Activated T-helper 1 cell treated with anti-CD3 and anti-CD28 coated beads, Interleukin-12 subunit alpha, Interleukin-12 subunit beta, Interleukin-2, Interleukin-4 antibody, amounts not matched to agents 30 ng/mL and 10 ng/mL and 1 ng/mL, durations not matched to agents 14 hours and 24 hours and 36 hours (primary cell): ENCODE measurements around the gene TMC7. TPM values are rescaled to one million over a fixed set of nuclear protein-coding genes. Genes with fewer than 3 reads are reported as not detected.
"Not testable (repeated sequence)": the region's sequence is repeated elsewhere in the genome, so short reads cannot be mapped to it uniquely, and the experiment has no call there.

Experiments
- DNase-seq: peaks from one replicate; pipeline ENCODE4 v3.0.0; 2021; ENCODE audit warnings: low spot score
- H3K27ac Mint-ChIP-seq: one replicate; pipeline ENCODE4 v1.8.0; 2021; ENCODE audit warnings: mild to moderate bottlenecking, mixed read lengths
- H3K27me3 Mint-ChIP-seq: one replicate; pipeline ENCODE4 v1.8.0; 2022; ENCODE audit warnings: mild to moderate bottlenecking, moderate library complexity, mixed read lengths; ENCODE audit not compliant: insufficient read depth
- H3K36me3 Mint-ChIP-seq: one replicate; pipeline ENCODE4 v1.8.0; 2021; ENCODE audit warnings: low read depth, mixed read lengths
- H3K4me1 Mint-ChIP-seq: one replicate; pipeline ENCODE4 v1.8.0; 2021; ENCODE audit warnings: low read depth, mixed read lengths
- H3K4me3 Mint-ChIP-seq: one replicate; pipeline ENCODE4 v1.8.0; 2021; ENCODE audit warnings: mild to moderate bottlenecking, moderate library complexity, mixed read lengths
- H3K9me3 Mint-ChIP-seq: one replicate; pipeline ENCODE4 v1.8.0; 2021; ENCODE audit warnings: mixed read lengths
- intact Hi-C: fragments of 100-400 bp; cut with micrococcal nuclease; formaldehyde crosslinking; loops from one replicate; pipeline ENCODE4 v1.15.1; 2024
- total RNA-seq: library from RNA; stranded (reverse); gene quantifications from 2 replicates; pipeline ENCODE4 v1.2.3, GENCODE V29; 2022

Gene TMC7
- total RNA-seq, 1 donor from 2014 or later, result not detected

DNA sequence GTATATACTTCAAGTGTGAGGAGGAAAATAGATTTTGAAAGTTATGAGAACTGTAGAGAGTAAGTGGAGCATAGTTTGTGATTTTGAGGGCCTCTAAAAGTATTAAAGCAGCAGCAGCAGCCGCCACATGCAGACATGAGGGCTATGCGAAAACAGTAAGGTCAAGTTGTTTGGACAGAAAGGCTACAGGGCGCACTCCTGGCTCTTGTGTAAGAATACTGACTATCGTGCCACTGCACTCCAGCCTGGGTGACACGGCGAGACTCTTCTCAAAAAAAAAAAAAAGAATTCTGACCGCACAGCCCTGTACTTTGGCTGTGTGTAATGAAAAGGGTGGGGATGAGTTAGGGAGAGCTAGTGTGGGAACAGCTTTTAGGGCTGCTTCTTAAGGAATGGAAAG, 10.4 kb downstream of the TMC7 start:
- H3K4me3 Mint-ChIP-seq, H3K9me3 Mint-ChIP-seq, H3K27ac Mint-ChIP-seq, H3K27me3 Mint-ChIP-seq, H3K4me1 Mint-ChIP-seq, H3K36me3 Mint-ChIP-seq, DNase-seq, intact Hi-C loops: not testable (repeated sequence)

- H3K4me1 Mint-ChIP-seq, H3K27ac Mint-ChIP-seq, H3K36me3 Mint-ChIP-seq, intact Hi-C loops, H3K27me3 Mint-ChIP-seq, DNase-seq, H3K4me3 Mint-ChIP-seq, H3K9me3 Mint-ChIP-seq: not testable (repeated sequence)
Measured at GRCh38 chr16:18995406-18995805, 11.7 kb downstream of the TMC7 start.

GRCh38 chr16:18996536-18996935, 12.8 kb downstream of the TMC7 start:
- H3K27me3 Mint-ChIP-seq, H3K36me3 Mint-ChIP-seq, H3K9me3 Mint-ChIP-seq, H3K27ac Mint-ChIP-seq, DNase-seq, intact Hi-C loops, H3K4me1 Mint-ChIP-seq, H3K4me3 Mint-ChIP-seq: not testable (repeated sequence)

DNA sequence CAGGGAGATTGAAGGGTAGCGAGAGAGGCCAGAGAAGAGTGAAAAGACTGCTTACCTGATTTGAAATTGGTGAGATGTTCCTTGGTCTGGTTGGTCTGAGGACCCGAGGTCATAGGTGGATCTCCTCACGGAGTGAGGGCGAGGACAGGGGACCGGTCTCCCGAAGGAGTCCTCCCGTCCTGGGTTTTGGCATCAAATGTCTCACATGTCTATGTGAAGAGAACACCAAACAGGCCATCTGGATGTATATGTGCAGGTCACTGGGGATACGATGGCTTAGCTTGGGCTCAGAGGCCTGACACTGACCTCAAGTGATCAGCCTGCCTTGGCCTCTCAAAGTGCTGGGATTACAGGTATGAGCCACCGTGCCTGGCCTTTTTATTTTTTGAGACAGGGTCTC, 13.3 kb downstream of the TMC7 start:
- intact Hi-C loops, H3K27me3 Mint-ChIP-seq, H3K4me3 Mint-ChIP-seq, H3K9me3 Mint-ChIP-seq, DNase-seq, H3K36me3 Mint-ChIP-seq, H3K27ac Mint-ChIP-seq, H3K4me1 Mint-ChIP-seq: not testable (repeated sequence)

DNA sequence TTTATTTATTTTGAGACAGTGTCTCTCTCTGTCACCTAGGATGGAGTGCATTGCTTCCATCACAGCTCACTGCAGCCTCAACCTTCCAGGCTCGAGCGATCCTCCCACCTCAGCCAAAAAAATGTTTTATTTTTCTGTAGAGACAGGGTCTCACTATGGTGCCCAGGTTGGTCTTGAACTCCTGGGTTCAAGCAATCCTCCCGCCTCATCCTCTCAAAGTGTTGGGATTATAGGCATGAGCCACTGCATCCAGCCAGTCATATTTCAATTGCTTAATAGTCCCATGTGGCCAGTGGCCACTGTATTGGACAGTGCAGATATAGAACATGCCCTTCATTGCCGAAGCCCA, 15.3 kb downstream of the TMC7 start:
- no peaks in the 10 kb centered on the region for H3K27me3 Mint-ChIP-seq
- DNase-seq, result no peak
- intact Hi-C loops, result no loop called here

DNA sequence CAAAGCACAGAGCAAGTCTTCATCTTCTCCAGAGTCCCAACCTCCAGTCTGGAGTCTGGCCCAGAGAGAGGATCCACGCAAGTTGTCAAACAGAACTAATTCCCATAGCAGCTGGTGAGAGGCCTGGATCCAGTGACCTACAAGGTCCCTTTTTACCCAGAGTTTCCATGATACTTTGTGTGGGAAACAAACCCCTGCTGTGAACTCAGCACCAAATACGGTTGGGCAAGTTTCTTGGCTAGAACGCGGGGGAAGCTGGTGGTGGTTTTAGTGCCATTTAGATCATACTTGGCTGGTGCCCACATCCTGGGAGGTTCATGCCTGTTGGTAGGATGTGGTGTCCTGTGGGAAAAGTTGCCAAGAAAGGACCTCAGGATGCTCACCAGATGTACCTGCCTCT, 18.1 kb downstream of the TMC7 start:
- intact Hi-C loops, result no loop called here
- Mint-ChIP-seq H3K36me3 (no peaks in the 10 kb centered on the region), H3K9me3 (no peaks in the 10 kb centered on the region), H3K4me1 (no peaks in the 10 kb centered on the region), H3K4me3 (no peak overlapping the region), H3K27ac (no peak overlapping the region), H3K27me3 (no peaks in the 10 kb centered on the region)
- no peak for DNase-seq

More for the DNA sequence above, 15.3 kb downstream of the TMC7 start:
- Mint-ChIP-seq H3K27ac (no peak overlapping the region), H3K4me3 (no peak overlapping the region), H3K36me3 (no peaks in the 10 kb centered on the region), H3K9me3 (no peaks in the 10 kb centered on the region), H3K4me1 (no peaks in the 10 kb centered on the region)

DNA sequence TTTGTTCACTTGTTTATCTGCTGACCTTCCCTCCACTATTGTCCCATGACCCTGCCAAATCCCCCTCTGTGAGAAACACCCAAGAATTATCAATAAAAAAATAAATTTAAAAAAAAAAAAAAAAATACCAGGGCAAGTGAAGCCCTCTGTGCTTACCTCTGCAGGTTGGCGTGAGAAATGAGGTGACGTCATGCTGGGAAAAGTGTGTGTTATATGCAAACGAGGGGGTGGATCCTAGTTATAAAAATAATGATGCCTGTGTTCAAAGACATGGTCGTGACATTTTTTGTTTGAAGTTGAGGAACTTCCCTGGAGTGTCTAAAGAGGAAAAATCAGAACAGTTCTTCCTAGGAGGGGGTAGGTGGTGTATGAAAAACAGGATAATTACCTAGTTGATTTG, 20.2 kb downstream of the TMC7 start:
- intact Hi-C loops, result no loop called here
- Mint-ChIP-seq H3K36me3 (no peaks in the 10 kb centered on the region), H3K4me3 (no peak overlapping the region), H3K27me3 (no peaks in the 10 kb centered on the region), H3K9me3 (no peaks in the 10 kb centered on the region), H3K27ac (no peak overlapping the region), H3K4me1 (no peaks in the 10 kb centered on the region)
- no peak for DNase-seq

DNA sequence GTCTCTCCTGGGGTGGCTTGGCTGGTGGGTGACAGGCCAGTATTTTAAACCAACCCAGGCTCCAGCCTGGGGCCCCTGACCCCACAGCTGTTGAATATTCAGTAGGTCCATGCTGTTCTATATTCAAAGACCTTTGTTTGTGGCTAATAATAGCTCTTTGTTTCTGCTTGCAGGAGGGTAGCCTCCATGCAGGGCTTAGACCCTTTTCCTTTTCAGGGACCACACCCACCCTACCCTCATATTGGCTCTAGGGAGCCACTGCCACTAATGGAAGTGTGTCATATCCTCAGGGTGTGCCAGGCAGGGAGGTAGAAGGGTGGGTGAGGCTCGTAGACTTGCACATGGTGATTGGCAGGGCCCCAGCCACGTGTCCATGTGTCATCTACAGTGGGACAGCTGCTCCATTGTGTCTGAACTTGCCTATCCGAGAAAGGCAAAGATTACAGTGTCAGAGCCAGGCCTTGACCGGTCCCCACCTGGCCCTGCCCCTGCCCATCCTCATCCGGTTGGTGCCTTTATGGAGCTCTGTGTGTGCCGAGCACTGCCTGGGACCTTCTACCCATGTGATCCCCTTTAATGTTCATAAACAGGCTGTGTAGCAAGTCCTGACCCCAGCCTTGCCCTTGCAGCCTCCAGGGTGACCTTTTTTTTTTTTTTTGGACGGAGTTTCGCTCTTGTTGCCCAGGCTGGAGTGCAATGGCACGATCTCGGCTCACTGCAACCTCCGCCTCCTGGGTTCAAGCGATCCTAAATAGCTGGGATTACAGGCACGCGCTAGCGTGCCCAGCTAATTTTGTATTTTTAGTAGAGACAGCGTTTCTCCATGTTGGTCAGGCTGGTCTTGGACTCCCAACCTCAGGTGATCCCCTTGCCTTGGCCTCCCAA, 22.1 kb downstream of the TMC7 start:
- H3K36me3 Mint-ChIP-seq, result no peaks in the 10 kb centered on the region
- no peak overlapping the region for H3K27ac Mint-ChIP-seq
- no peak for DNase-seq
- H3K4me3 Mint-ChIP-seq, result no peak overlapping the region
- no peaks in the 10 kb centered on the region for H3K4me1 Mint-ChIP-seq
- no peaks in the 10 kb centered on the region for H3K27me3 Mint-ChIP-seq
- intact Hi-C loops, result no loop called here
- no peaks in the 10 kb centered on the region for H3K9me3 Mint-ChIP-seq

GRCh38 chr16:19006446-19007315, 22.9 kb downstream of the TMC7 start:
- intact Hi-C loops, result no loop called here
- no peaks in the 10 kb centered on the region for H3K9me3 Mint-ChIP-seq
- no peaks in the 10 kb centered on the region for H3K36me3 Mint-ChIP-seq
- H3K27ac Mint-ChIP-seq, result no peak overlapping the region
- no peaks in the 10 kb centered on the region for H3K4me1 Mint-ChIP-seq
- DNase-seq, result no peak
- H3K27me3 Mint-ChIP-seq, result no peaks in the 10 kb centered on the region
- no peak overlapping the region for H3K4me3 Mint-ChIP-seq

- Mint-ChIP-seq H3K4me3 (no peak overlapping the region), H3K9me3 (no peaks in the 10 kb centered on the region), H3K27ac (no peak overlapping the region), H3K4me1 (no peaks in the 10 kb centered on the region), H3K27me3 (no peaks in the 10 kb centered on the region), H3K36me3 (no peaks in the 10 kb centered on the region)
- intact Hi-C loops, result no loop called here
- no peak for DNase-seq
Measured at GRCh38 chr16:19008245-19009169, 24.8 kb downstream of the TMC7 start.

- no peak for DNase-seq
- Mint-ChIP-seq H3K4me3 (no peak overlapping the region), H3K9me3 (no peaks in the 10 kb centered on the region), H3K27me3 (no peaks in the 10 kb centered on the region), H3K27ac (no peak overlapping the region), H3K4me1 (no peaks in the 10 kb centered on the region), H3K36me3 (no peaks in the 10 kb centered on the region)
- intact Hi-C loops, result no loop called here
Measured at GRCh38 chr16:19011169-19011731, 27.5 kb downstream of the TMC7 start.

GRCh38 chr16:19014461-19014860, 30.7 kb downstream of the TMC7 start:
- H3K4me3 Mint-ChIP-seq, result no peak overlapping the region

More at GRCh38 chr16:19014461-19014860, 30.7 kb downstream of the TMC7 start:
- Mint-ChIP-seq H3K27me3 (peaks cover 2% of the 10 kb centered on the region), H3K9me3 (no peaks in the 10 kb centered on the region), H3K36me3 (no peaks in the 10 kb centered on the region), H3K4me1 (no peaks in the 10 kb centered on the region), H3K27ac (no peak overlapping the region)
- intact Hi-C loops, result no loop called here
- no peak for DNase-seq
